Endothelial cell of umbilical vein (primary cell): ENCODE measurements around the gene CNPY3. TPM values are rescaled to one million over a fixed set of nuclear protein-coding genes. Genes with fewer than 3 reads are reported as not detected.

Experiments used
- BruUV-seq: library from RNA; stranded (reverse); fragments of 400-500 nt; replicated peaks from 2 replicates; lab custom pipeline; 2021; lab: Mats Ljungman, UMichigan
- CTCF ChIA-PET: fragments of 300-600, 350-600 bp; sonication (Branson Sonifier 250); formaldehyde crosslinking; loops from one replicate; lab custom pipeline; 2021; ENCODE audit warnings: antibody characterized with exemption, inconsistent platforms; lab: Charles Lee
- POLR2A ChIA-PET: fragments of 300-600, 350-600 bp; sonication (Branson Sonifier 250); formaldehyde crosslinking; loops from one replicate; lab custom pipeline; 2021; ENCODE audit warnings: antibody characterized with exemption, inconsistent platforms; lab: Charles Lee
- DNase-seq: peaks from one replicate; pipeline ENCODE4 v3.0.0-alpha.2; 2011; ENCODE audit warnings: low read depth, low spot score
- FAIRE-seq: peaks from 2 replicates; lab custom pipeline; 2011; peaks lifted over from hg19 to GRCh38; lab: Jason Lieb, UNC
- H2AFZ ChIP-seq: 2 replicates; pipeline ENCODE4 v1.6.0; 2012; ENCODE audit warnings: low read depth, low read length, control low read depth, inconsistent platforms
- H3K27ac ChIP-seq: 2 replicates; pipeline ENCODE4 v1.5.1; 2011; ENCODE audit warnings: low read depth, mild to moderate bottlenecking, control low read depth, low read length, moderate library complexity; ENCODE audit not compliant: insufficient read depth
- H3K27me3 ChIP-seq, 2 experiments: 2 replicates each; pipeline versions ENCODE4 v1.6.0 to v1.6.1; 2011; ENCODE audit warnings: low read length in 2 of 2, mixed read lengths in 1 of 2; ENCODE audit not compliant: control insufficient read depth in 2 of 2, insufficient read depth in 2 of 2
- H3K36me3 ChIP-seq, 2 experiments: 2 replicates in 1 of 2; 3 replicates in 1 of 2; pipeline ENCODE4 v1.5.1; 2011; ENCODE audit warnings: low read length in 2 of 2, mild to moderate bottlenecking in 1 of 2, moderate library complexity in 1 of 2; ENCODE audit not compliant: control insufficient read depth in 2 of 2, insufficient read depth in 2 of 2; ENCODE audit errors: extremely low read depth in 1 of 2
- H3K4me1 ChIP-seq: 3 replicates; pipeline ENCODE4 v1.5.1; 2011; ENCODE audit warnings: mild to moderate bottlenecking, low read length; ENCODE audit not compliant: control insufficient read depth, insufficient read depth; ENCODE audit errors: extremely low read depth
- H3K4me2 ChIP-seq: 2 replicates; pipeline ENCODE4 v1.6.1; 2011; ENCODE audit warnings: low read length, control low read depth, mixed read lengths; ENCODE audit not compliant: insufficient read depth
- H3K4me3 ChIP-seq, 3 experiments: fragments of 200-600 bp in 1 of 3; sonication (generic), shearing (Covaris generic) in 1 of 3; replicated peaks in 1 of 3; 2 replicates each; pipeline ENCODE4 v1.5.1; 2011 to 2016; ENCODE audit warnings: control low read depth in 3 of 3, low read length in 3 of 3, mild to moderate bottlenecking in 2 of 3, inconsistent platforms in 1 of 3, low read depth in 1 of 3, moderate library complexity in 1 of 3; ENCODE audit not compliant: insufficient read depth in 1 of 3
- H3K79me2 ChIP-seq: 2 replicates; pipeline ENCODE4 v1.6.0; 2012; ENCODE audit warnings: low read length, inconsistent platforms; ENCODE audit not compliant: control insufficient read depth, insufficient read depth
- H3K9ac ChIP-seq: replicated peaks from 2 replicates; pipeline ENCODE3; 2011; ENCODE audit warnings: low read length, control low read depth; ENCODE audit not compliant: insufficient read depth; ENCODE audit errors: extremely low read depth
- H3K9me1 ChIP-seq: replicated peaks from 3 replicates; pipeline ENCODE4 v1.6.0; 2011; ENCODE audit warnings: mild to moderate bottlenecking, low read length; ENCODE audit not compliant: control insufficient read depth, insufficient read depth; ENCODE audit errors: extremely low read depth
- H3K9me3 ChIP-seq: replicated peaks from 2 replicates; pipeline ENCODE4 v1.5.1; 2012; ENCODE audit warnings: low read length, inconsistent platforms; ENCODE audit not compliant: control insufficient read depth, insufficient read depth
- H4K20me1 ChIP-seq: replicated peaks from 2 replicates; pipeline ENCODE3; 2011; ENCODE audit warnings: mild to moderate bottlenecking, low read length; ENCODE audit not compliant: control insufficient read depth, insufficient read depth; ENCODE audit errors: extremely low read depth
- CTCF ChIP-seq, 2 donors: IDR thresholded peaks; 1 replicate in 1 of 2; 2 replicates in 1 of 2; pipeline ENCODE4 v1.5.1; 2011; ENCODE audit warnings: low read length in 2 of 2, mild to moderate bottlenecking in 2 of 2, moderate library complexity in 2 of 2, control low read depth in 1 of 2, inconsistent platforms in 1 of 2, low read depth in 1 of 2; ENCODE audit not compliant: insufficient read depth in 1 of 2; ENCODE audit errors: extremely low read depth in 1 of 2
- EZH2 ChIP-seq: IDR thresholded peaks from 2 replicates; pipeline ENCODE4 v1.6.1; 2012; ENCODE audit warnings: borderline replicate concordance, low read depth, mild to moderate bottlenecking, moderate library complexity, low read length, inconsistent platforms; ENCODE audit not compliant: severe bottlenecking
- FOS ChIP-seq: IDR thresholded peaks from 2 replicates; pipeline ENCODE4 v1.6.1; 2011; ENCODE audit warnings: mild to moderate bottlenecking, low read length, moderate library complexity, borderline replicate concordance; ENCODE audit not compliant: insufficient read depth
- GATA2 ChIP-seq: IDR thresholded peaks from 2 replicates; pipeline ENCODE4 v1.7.0; 2011; ENCODE audit warnings: low read depth, mild to moderate bottlenecking, moderate library complexity, mixed read lengths, low read length; ENCODE audit not compliant: insufficient read length, insufficient read depth
- JUN ChIP-seq: IDR thresholded peaks from 2 replicates; pipeline ENCODE4 v1.6.1; 2011; ENCODE audit warnings: borderline replicate concordance, low read depth; ENCODE audit not compliant: insufficient read length, insufficient read depth
- MAX ChIP-seq: IDR thresholded peaks from 2 replicates; pipeline ENCODE4 v1.6.1; 2011; ENCODE audit not compliant: insufficient read depth, insufficient read length
- MYC ChIP-seq: IDR thresholded peaks from one replicate; pipeline ENCODE4 v1.6.1; 2011; ENCODE audit warnings: mild to moderate bottlenecking, low read depth, low read length
- POLR2A ChIP-seq: IDR thresholded peaks from 2 replicates; pipeline ENCODE4 v1.6.1; 2012; ENCODE audit warnings: low read depth, mild to moderate bottlenecking, control low read depth, low read length
- POLR2AphosphoS5 ChIP-seq: IDR thresholded peaks from 2 replicates; pipeline ENCODE4 v1.6.1; 2012; ENCODE audit warnings: low read depth, mild to moderate bottlenecking, control low read depth, low read length, moderate library complexity; ENCODE audit not compliant: insufficient read depth
- dilution Hi-C: fragments of 300-500 bp; cut with MboI; formaldehyde crosslinking; loops from one replicate; pipeline ENCODE4 v1.15.0; 2019; ENCODE audit warnings: low sequenced_read_pairs; ENCODE audit not compliant: extremely low pct_ligation_motif_present
- intact Hi-C: fragments of 100-400 bp; cut with micrococcal nuclease; formaldehyde crosslinking; loops from one replicate; pipeline ENCODE4 v1.10.0; 2022
- polyA plus RNA-seq, 4 experiments: library from polyadenylated mRNA; depleted of rRNA in 3 of 4; stranded (reverse) in 3 of 4; unstranded in 1 of 4; fragments of >200 nt; gene quantifications; 2 replicates each; pipeline versions ENCODE4 v1.2.1 to v1.2.3, GENCODE V29; 2011 to 2012; ENCODE audit warnings: missing spikeins in 1 of 4
- total RNA-seq: library from RNA; stranded (reverse); gene quantifications from 2 replicates; pipeline ENCODE4 v1.2.3, GENCODE V29; 2021

The CNPY3 gene
- total and polyA plus RNA-seq, 2 donors (not counting 3 experiments of a cell fraction or from before 2014, with no cell fraction given) = 40.8 to 53.1 TPM

DNA sequence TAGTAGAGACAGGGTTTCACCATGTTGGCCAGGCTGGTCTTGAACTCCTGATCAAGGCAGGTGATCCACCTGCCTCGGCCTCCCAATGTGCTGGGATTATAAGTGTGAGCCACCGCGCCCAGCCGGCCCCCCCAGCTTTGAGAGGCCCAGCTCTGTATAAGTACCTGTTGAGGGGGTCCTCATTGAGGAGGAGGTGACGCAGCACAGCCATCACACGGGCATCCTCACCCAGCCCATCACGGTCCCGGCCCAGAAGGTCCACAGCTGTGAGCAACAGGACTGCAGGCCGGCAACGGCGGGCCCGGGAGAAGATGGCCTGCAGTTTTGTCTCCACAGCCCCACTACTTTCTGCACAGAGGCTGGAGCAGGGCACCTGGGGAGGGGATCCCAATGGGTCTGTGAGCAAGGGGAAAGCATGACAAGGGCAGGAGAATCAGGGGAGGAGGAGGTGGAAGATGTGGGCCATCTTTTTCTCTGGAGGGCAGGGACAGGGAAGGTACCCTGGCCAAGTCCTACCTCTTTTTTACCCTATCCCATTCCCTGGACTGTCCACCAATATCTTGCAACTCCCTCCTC lies 38.9 kb downstream of the CNPY3 start:
- no peaks in the 10 kb centered on the region for H4K20me1 ChIP-seq
- TF ChIP-seq POLR2A (no peak), GATA2 (no peak), MAX (no peak), MYC (no peak)
- no peak overlapping the region for H3K27ac ChIP-seq
- POLR2A ChIA-PET = no interaction called here
- FAIRE-seq = no peak
- H3K9me3 ChIP-seq = no peaks in the 10 kb centered on the region
- no peaks in the 10 kb centered on the region for H3K27me3 ChIP-seq
- BruUV-seq = no TSS peak
- no peak overlapping the region for H3K4me3 ChIP-seq
- no peak overlapping the region for H3K9ac ChIP-seq
- dilution Hi-C loops (no loop called here), intact Hi-C loops (no loop called here)
- no peaks in the 10 kb centered on the region for H3K9me1 ChIP-seq
- DNase-seq = no peak
- CTCF ChIA-PET = no interaction called here
- no peak overlapping the region for H3K4me2 ChIP-seq
- no peak overlapping the region for H2AFZ ChIP-seq
- H3K36me3 ChIP-seq = peaks cover 0 to 15% of the 10 kb centered on the region in 2 experiments
- H3K79me2 ChIP-seq = no peaks in the 10 kb centered on the region
- peaks cover 5% of the 10 kb centered on the region for H3K4me1 ChIP-seq

GRCh38 chr6:42968783-42969182 lies 39.5 kb downstream of the CNPY3 start:
- Histone ChIP-seq H3K36me3 (peaks cover 0 to 15% of the 10 kb centered on the region in 2 experiments), H3K27ac (no peak overlapping the region), H3K4me1 (peaks cover 5% of the 10 kb centered on the region), H3K4me2 (no peak overlapping the region), H4K20me1 (no peaks in the 10 kb centered on the region), H3K27me3 (no peaks in the 10 kb centered on the region), H3K9ac (no peak overlapping the region), H3K4me3 (no peak overlapping the region), H3K9me1 (no peaks in the 10 kb centered on the region), H3K9me3 (no peaks in the 10 kb centered on the region), H2AFZ (no peak overlapping the region), H3K79me2 (no peaks in the 10 kb centered on the region)
- no TSS peak for BruUV-seq
- TF ChIP-seq JUN (no peak), POLR2A (no peak), GATA2 (no peak), CTCF (IDR thresholded peaks at IDR 0.05; ENCODE audit: extremely low read depth in 1 of 2, insufficient read depth in 1 of 2, low read depth in 1 of 2, low read length in 2 of 2) (no peak), FOS (no peak), POLR2AphosphoS5 (no peak), MAX (no peak), EZH2 (no peak), MYC (no peak)
- dilution Hi-C loops = no loop called here
- DNase-seq = no peak
- intact Hi-C loops = no loop called here
- CTCF ChIA-PET = no interaction called here
- FAIRE-seq = no peak
- POLR2A ChIA-PET = no interaction called here
